HG03432 (cell line): ENCODE measurements around the gene GPR142.

Experiments
- ATAC-seq: cut with Tn5 transposase; IDR thresholded peaks from one replicate; pipeline ENCODE4 v1.9.1; 2021; ENCODE audit warnings: mild to moderate bottlenecking, moderate library complexity; ENCODE audit not compliant: unreplicated experiment

Gene GPR142

DNA sequence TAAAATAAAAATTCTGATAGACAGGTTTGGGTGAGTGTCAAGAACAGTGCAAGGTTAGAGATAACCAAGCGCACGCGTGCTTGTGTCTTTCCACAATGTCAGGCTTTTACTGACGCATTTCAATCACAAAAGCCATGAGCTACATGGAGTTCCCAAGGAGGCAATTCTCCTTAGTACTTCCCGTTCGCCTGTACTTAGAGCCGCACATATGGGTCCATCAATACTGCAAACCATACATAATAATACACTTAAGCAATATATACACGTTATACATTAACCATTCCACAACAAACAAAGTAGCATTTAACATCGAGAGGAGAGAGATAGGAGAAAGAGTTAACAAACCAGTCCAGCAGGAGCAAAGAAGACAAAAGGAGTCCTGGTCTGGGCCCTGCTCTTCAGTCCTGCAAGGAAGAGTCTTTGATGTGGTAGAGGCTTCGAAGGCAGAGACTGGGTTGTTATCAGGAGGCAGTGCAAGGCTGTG, 52.7 kb downstream of the GPR142 start:
- no peak for ATAC-seq
